ENCODE measurements around the gene MEGF11. TPM values are rescaled to one million over a fixed set of nuclear protein-coding genes. Genes with fewer than 3 reads are reported as not detected.

Gene MEGF11
- total RNA-seq, 1 donor from 2014 or later: not detected

- Mint-ChIP-seq H3K36me3 (ENCODE audit: low read depth) (no peaks in the 10 kb centered on the region), H3K4me1 (no peaks in the 10 kb centered on the region), H3K27ac (no peak overlapping the region), H3K9me3 (no peaks in the 10 kb centered on the region), H3K27me3 (peaks cover 39% of the 10 kb centered on the region), H3K4me3 (no peak overlapping the region)
- ChIA-PET CTCF (no interaction called here), POLR2A (no interaction called here)
- intact Hi-C loops (cut with micrococcal nuclease): no loop called here
- ATAC-seq (ENCODE audit: low read depth) (no peak), DNase-seq (no peak)
- TF ChIP-seq CTCF (IDR thresholded peaks at IDR 0.05): no peak
These were observed 255.1 kb downstream of the MEGF11 start for GRCh38 chr15:65998486-65998885.

- intact Hi-C loops (cut with micrococcal nuclease): no loop called here
- CTCF ChIA-PET: no interaction called here
- no peaks in the 10 kb centered on the region for H3K36me3 Mint-ChIP-seq (ENCODE audit: low read depth)
- no peak for ATAC-seq (ENCODE audit: low read depth)
- H3K4me3 Mint-ChIP-seq: no peak overlapping the region
- H3K4me1 Mint-ChIP-seq: no peaks in the 10 kb centered on the region
- POLR2A ChIA-PET: interaction anchor here (0.6 kb wide), 1 partner anchor 36 kb away, joined by 7 read pairs; no protein-coding TSS in a partner anchor
- H3K9me3 Mint-ChIP-seq: no peaks in the 10 kb centered on the region
- no peak overlapping the region for H3K27ac Mint-ChIP-seq
- peaks cover 50% of the 10 kb centered on the region for H3K27me3 Mint-ChIP-seq
- no peak for DNase-seq
- TF ChIP-seq CTCF (IDR thresholded peaks at IDR 0.05): no peak
These were observed 256.6 kb downstream of the MEGF11 start for GRCh38 chr15:65996901-65997300.

DNA sequence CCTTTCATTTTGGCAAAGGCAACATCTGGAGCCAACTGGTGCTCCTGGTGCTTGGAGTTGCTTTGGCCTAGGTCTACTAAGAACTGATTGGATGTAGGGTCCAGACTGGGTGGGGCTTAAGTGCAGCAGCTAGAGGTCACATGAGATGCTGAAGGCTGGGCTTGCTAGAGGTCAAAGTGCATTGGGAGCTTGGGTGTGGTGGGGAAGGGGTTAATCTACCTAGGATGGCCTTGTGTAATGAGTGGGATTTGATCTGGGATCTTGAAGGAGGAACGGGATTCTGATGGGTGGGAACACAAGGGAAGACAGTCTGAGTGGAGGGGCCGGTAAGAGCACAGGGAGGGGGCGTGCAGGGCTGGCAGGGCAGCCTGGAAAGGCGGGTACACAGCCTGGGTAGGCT, 258.7 kb downstream of the MEGF11 start:
- Mint-ChIP-seq H3K27ac (no peak overlapping the region), H3K27me3 (peaks cover 54% of the 10 kb centered on the region), H3K36me3 (ENCODE audit: low read depth) (no peaks in the 10 kb centered on the region), H3K9me3 (no peaks in the 10 kb centered on the region), H3K4me3 (no peak overlapping the region), H3K4me1 (no peaks in the 10 kb centered on the region)
- ChIA-PET CTCF (no interaction called here), POLR2A (no interaction called here)
- ATAC-seq (ENCODE audit: low read depth): no peak
- intact Hi-C loops (cut with micrococcal nuclease): no loop called here
- no peak for DNase-seq
- TF ChIP-seq CTCF (IDR thresholded peaks at IDR 0.05): no peak

DNA sequence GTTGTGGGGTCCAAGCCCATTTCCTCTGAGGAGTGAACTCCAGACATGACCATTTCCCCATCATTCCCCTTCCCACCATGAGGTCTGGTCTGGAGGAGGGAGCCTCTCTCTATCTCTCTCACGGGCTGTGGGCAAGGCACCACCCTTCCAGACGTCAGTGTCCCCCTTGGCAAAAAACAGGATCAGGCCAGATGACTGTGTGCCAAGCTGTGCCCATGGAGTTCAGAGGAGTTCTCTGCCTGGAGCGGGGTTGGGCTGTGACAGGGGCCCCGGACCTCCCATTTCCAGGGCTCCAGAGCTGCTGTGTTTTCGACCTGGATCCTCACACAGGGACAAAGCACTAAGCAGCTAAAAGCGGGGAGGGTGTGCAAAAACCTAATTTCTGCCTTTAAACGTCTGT, 259.8 kb downstream of the MEGF11 start:
- peaks cover 53% of the 10 kb centered on the region for H3K27me3 Mint-ChIP-seq
- H3K9me3 Mint-ChIP-seq: no peaks in the 10 kb centered on the region
- H3K27ac Mint-ChIP-seq: no peak overlapping the region
- ChIA-PET POLR2A (no interaction called here), CTCF (no interaction called here)
- no peak for DNase-seq
- no peaks in the 10 kb centered on the region for H3K4me1 Mint-ChIP-seq
- intact Hi-C loops (cut with micrococcal nuclease): no loop called here
- H3K4me3 Mint-ChIP-seq: no peak overlapping the region
- TF ChIP-seq CTCF (IDR thresholded peaks at IDR 0.05): no peak
- ATAC-seq (ENCODE audit: low read depth): no peak
- H3K36me3 Mint-ChIP-seq (ENCODE audit: low read depth): no peaks in the 10 kb centered on the region

- no peaks in the 10 kb centered on the region for H3K9me3 Mint-ChIP-seq
- CTCF ChIA-PET: no interaction called here
- H3K4me1 Mint-ChIP-seq: no peaks in the 10 kb centered on the region
- POLR2A ChIA-PET: no interaction called here
- peaks cover 55% of the 10 kb centered on the region for H3K27me3 Mint-ChIP-seq
- no peak overlapping the region for H3K4me3 Mint-ChIP-seq
- no peaks in the 10 kb centered on the region for H3K36me3 Mint-ChIP-seq (ENCODE audit: low read depth)
- DNase-seq (no peak), ATAC-seq (ENCODE audit: low read depth) (no peak)
- intact Hi-C loops (cut with micrococcal nuclease): no loop called here
- TF ChIP-seq CTCF (IDR thresholded peaks at IDR 0.05): no peak
- H3K27ac Mint-ChIP-seq: no peak overlapping the region
These were observed 260.3 kb downstream of the MEGF11 start for GRCh38 chr15:65993236-65993635.
